Chondrocyte (in vitro differentiated cells): ENCODE results near the gene ZNF556. TPM values are rescaled to one million over a fixed set of nuclear protein-coding genes. Genes with fewer than 3 reads are reported as not detected.

Experiments used
- DNase-seq: peaks from one replicate; pipeline ENCODE4 v3.0.0; 2021; ENCODE audit warnings: mixed read lengths, low spot score
- H3K27ac Mint-ChIP-seq: one replicate; pipeline ENCODE4 v1.8.0; 2021; ENCODE audit warnings: mild to moderate bottlenecking, moderate library complexity, mixed read lengths; ENCODE audit not compliant: unreplicated experiment
- H3K27me3 Mint-ChIP-seq: 2 replicates; pipeline ENCODE4 v1.8.0; 2021; ENCODE audit warnings: low read depth, mixed read lengths
- H3K36me3 Mint-ChIP-seq: 2 replicates; pipeline ENCODE4 v1.8.0; 2021; ENCODE audit warnings: low read depth, mixed read lengths
- H3K4me1 Mint-ChIP-seq: 2 replicates; pipeline ENCODE4 v1.8.0; 2021; ENCODE audit warnings: low read depth, mild to moderate bottlenecking, mixed read lengths
- H3K4me3 Mint-ChIP-seq: one replicate; pipeline ENCODE4 v1.8.0; 2021; ENCODE audit warnings: mild to moderate bottlenecking, moderate library complexity, mixed read lengths; ENCODE audit not compliant: unreplicated experiment
- H3K9me3 Mint-ChIP-seq: 2 replicates; pipeline ENCODE4 v1.8.0; 2021; ENCODE audit warnings: low read depth, mixed read lengths
- total RNA-seq: library from RNA; stranded (reverse); gene quantifications from 3 replicates; pipeline ENCODE4 v1.2.1, GENCODE V29; 2021
- TF ChIP-seq, protein P1 (sequence below): fragments of 200-600 bp; sonication (generic); IDR thresholded peaks from 2 replicates; pipeline ENCODE4 v1.5.0; 2021; ENCODE audit warnings: antibody characterized with exemption, mild to moderate bottlenecking, moderate library complexity

Gene ZNF556
- total RNA-seq, 1 donor from 2014 or later: not detected

DNA sequence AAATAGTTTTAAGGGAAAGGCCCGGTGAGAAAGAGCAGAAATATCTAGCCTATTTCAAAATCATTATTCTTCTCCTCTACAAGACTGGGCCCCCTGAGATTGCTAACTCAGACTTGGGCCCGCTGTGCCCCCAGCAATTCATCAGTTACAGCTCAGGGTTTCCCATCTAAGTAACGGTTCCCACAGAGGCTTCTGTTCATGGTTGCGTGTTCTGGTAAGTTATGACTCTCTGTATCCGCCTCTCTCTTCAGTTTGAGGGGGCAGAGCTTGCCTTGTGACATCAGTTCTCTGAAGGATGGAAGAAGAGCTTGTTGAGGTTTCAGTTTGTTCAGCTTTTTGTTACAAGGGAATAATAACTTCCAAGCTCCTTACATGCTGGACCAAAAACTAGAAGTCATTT lies 45.2 kb downstream of the ZNF556 start:
- H3K27me3 Mint-ChIP-seq: no peaks in the 10 kb centered on the region
- peaks cover 20% of the 10 kb centered on the region for H3K36me3 Mint-ChIP-seq

DNA sequence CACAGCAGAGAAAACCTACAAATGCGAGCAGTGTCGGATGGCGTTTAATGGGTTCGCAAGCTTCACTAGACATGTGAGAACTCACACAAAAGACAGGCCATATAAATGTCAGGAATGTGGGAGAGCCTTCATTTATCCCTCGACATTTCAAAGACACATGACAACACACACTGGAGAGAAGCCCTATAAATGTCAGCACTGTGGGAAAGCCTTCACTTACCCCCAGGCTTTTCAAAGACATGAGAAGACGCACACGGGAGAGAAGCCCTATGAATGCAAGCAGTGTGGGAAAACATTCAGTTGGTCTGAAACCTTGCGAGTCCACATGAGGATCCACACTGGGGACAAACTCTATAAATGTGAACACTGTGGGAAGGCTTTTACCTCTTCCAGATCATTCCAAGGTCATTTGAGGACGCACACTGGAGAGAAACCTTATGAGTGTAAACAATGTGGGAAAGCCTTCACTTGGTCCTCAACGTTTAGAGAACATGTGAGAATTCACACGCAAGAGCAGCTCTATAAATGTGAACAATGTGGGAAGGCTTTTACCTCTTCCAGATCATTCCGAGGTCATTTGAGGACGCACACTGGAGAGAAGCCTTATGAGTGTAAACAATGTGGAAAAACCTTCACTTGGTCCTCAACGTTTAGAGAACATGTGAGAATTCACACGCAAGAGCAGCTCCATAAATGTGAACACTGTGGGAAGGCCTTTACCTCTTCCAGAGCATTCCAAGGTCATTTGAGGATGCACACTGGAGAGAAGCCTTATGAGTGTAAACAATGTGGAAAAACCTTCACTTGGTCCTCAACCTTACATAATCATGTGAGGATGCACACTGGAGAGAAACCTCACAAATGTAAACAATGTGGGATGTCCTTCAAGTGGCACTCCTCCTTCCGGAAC lies 50.4 kb downstream of the ZNF556 start:
- TF ChIP-seq, protein P1, sequence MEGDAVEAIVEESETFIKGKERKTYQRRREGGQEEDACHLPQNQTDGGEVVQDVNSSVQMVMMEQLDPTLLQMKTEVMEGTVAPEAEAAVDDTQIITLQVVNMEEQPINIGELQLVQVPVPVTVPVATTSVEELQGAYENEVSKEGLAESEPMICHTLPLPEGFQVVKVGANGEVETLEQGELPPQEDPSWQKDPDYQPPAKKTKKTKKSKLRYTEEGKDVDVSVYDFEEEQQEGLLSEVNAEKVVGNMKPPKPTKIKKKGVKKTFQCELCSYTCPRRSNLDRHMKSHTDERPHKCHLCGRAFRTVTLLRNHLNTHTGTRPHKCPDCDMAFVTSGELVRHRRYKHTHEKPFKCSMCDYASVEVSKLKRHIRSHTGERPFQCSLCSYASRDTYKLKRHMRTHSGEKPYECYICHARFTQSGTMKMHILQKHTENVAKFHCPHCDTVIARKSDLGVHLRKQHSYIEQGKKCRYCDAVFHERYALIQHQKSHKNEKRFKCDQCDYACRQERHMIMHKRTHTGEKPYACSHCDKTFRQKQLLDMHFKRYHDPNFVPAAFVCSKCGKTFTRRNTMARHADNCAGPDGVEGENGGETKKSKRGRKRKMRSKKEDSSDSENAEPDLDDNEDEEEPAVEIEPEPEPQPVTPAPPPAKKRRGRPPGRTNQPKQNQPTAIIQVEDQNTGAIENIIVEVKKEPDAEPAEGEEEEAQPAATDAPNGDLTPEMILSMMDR: no peak
- no peak overlapping the region for H3K27ac Mint-ChIP-seq
- peaks cover 33% of the 10 kb centered on the region for H3K9me3 Mint-ChIP-seq
- H3K36me3 Mint-ChIP-seq: peaks cover 26% of the 10 kb centered on the region
- H3K27me3 Mint-ChIP-seq: no peaks in the 10 kb centered on the region
- no peak for DNase-seq
- H3K4me1 Mint-ChIP-seq: no peaks in the 10 kb centered on the region
- no peak overlapping the region for H3K4me3 Mint-ChIP-seq

More for the DNA sequence above, 45.2 kb downstream of the ZNF556 start:
- no peak overlapping the region for H3K4me3 Mint-ChIP-seq
- TF ChIP-seq, protein P1: no peak
- no peak overlapping the region for H3K27ac Mint-ChIP-seq
- H3K9me3 Mint-ChIP-seq: peaks cover 30% of the 10 kb centered on the region
- no peak for DNase-seq
- H3K4me1 Mint-ChIP-seq: peaks cover 7% of the 10 kb centered on the region

DNA sequence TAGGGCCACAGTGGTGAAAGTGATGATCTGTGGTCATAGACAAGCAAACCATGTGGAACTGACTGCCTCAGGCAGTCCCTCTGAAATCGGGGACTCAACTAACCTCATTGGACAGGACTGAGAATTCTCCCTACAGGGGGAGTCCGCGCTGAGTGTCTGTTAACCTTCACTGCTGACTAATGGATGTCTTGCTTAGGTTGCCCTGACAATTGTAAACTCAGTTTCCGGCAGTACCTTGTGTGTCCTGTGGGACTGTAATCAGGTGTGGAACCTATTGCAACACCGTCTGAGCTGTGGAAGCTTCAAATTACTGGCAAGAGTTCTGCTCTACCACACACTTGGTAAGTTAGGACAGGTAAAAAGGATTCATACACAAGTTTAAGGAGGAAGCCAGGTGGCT lies 55.9 kb downstream of the ZNF556 start:
- H3K36me3 Mint-ChIP-seq: peaks cover 6% of the 10 kb centered on the region
- TF ChIP-seq, protein P1: no peak
- H3K4me1 Mint-ChIP-seq: no peaks in the 10 kb centered on the region
- no peaks in the 10 kb centered on the region for H3K27me3 Mint-ChIP-seq
- no peak overlapping the region for H3K4me3 Mint-ChIP-seq
- H3K9me3 Mint-ChIP-seq: peaks cover 8% of the 10 kb centered on the region
- DNase-seq: no peak
- H3K27ac Mint-ChIP-seq: no peak overlapping the region

DNA sequence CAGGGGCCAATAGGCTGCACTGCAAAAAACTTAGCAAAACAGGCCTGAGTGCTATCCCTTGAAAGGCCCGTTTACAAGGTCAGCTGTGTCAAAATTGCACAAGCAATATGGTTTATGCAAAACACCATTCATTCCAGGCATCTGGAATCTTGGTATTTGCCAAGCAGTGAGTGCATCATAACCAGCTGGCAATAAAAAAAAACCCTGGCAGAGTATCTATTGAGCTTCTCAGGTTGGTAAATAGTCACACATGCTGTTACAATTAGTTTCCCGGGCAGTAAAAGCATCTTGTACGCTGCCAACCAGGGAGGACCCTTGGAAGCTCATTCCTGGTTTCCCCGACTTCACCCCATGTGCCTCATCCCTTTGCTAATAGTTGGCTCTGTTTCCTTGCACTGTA lies 56.4 kb downstream of the ZNF556 start:
- no peak for DNase-seq
- Mint-ChIP-seq H3K36me3 (peaks cover 2% of the 10 kb centered on the region), H3K4me1 (no peaks in the 10 kb centered on the region), H3K27me3 (no peaks in the 10 kb centered on the region), H3K4me3 (no peak overlapping the region), H3K27ac (no peak overlapping the region), H3K9me3 (peaks cover 6% of the 10 kb centered on the region)
- TF ChIP-seq, protein P1: no peak

DNA sequence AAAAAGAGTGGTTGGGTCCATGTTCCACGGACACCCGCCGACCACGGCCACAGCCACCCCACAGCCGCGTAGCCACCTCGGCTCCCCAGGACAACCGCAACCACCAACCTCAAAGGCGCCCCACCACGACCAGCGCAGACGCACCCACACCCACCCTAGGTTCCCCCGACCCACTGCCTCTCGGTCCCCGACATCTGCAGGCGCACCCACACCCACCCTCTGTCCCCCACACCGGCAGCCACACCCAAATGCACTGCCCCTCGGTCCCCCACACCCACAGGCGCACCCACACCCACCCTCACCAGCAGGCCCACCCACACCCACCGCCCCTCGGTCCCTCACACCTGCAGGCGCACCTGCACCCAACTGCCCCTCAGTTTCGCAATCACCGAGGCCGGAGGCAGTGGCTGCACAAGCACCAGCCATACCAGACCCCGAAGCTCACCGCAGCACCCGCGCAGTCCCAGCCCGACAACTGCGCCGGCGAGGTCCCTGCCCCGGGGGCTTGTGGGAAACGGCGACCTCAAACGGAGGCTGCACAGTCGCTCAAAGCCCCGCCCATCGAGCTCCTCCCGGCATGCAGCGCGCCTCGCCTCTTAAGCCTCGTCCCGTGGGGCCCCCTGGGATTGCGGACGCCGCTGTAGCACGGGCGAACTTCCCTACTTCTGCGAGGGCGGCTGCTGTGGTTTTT lies 59.4 kb downstream of the ZNF556 start:
- no peak for DNase-seq
- Mint-ChIP-seq H3K27me3 (no peaks in the 10 kb centered on the region), H3K9me3 (peaks cover 8% of the 10 kb centered on the region), H3K36me3 (peaks cover 8% of the 10 kb centered on the region), H3K27ac (no peak overlapping the region), H3K4me3 (no peak overlapping the region), H3K4me1 (no peaks in the 10 kb centered on the region)
- TF ChIP-seq, protein P1: no peak
